HEK293T (cell line): ENCODE results near the gene SLC13A5.

Source experiments
- CTCF ChIA-PET: fragments of 350-600 bp; formaldehyde crosslinking; extraction: SDS; loops from one replicate; lab custom pipeline; 2021; ENCODE audit warnings: antibody characterized with exemption, inconsistent platforms; lab: Yijun Ruan, JAX
- POLR2A ChIA-PET: fragments of 350-600 bp; formaldehyde crosslinking; extraction: SDS; loops from one replicate; lab custom pipeline; 2020; ENCODE audit warnings: antibody characterized with exemption, inconsistent platforms; lab: Yijun Ruan, JAX
- DNase-seq: peaks from one replicate; pipeline ENCODE4 v3.0.0; 2012; ENCODE audit warnings: mixed read lengths; ENCODE audit errors: extremely low spot score
- ARNT ChIP-seq: fragments of 450-650 bp; IDR thresholded peaks from 2 replicates; pipeline ENCODE4 v1.6.1; 2017; ENCODE audit warnings: mild to moderate bottlenecking
- BHLHE40 ChIP-seq: fragments of 450-650 bp; IDR thresholded peaks from 2 replicates; pipeline ENCODE4 v1.6.1; 2016; ENCODE audit warnings: mild to moderate bottlenecking, moderate library complexity, borderline replicate concordance
- CTBP1 ChIP-seq: fragments of 450-650 bp; IDR thresholded peaks from 2 replicates; pipeline ENCODE4 v1.6.1; 2016; ENCODE audit warnings: borderline replicate concordance
- ELF4 ChIP-seq: fragments of 450-650 bp; IDR thresholded peaks from 2 replicates; pipeline ENCODE4 v1.6.1; 2017; ENCODE audit warnings: antibody characterized with exemption
- FOXA1 ChIP-seq: fragments of 450-650 bp; IDR thresholded peaks from 2 replicates; pipeline ENCODE4 v1.6.1; 2016; ENCODE audit warnings: mild to moderate bottlenecking
- FOXK2 ChIP-seq: fragments of 450-650 bp; IDR thresholded peaks from 2 replicates; pipeline ENCODE4 v1.6.1; 2016; ENCODE audit warnings: mild to moderate bottlenecking
- FOXM1 ChIP-seq: fragments of 450-650 bp; IDR thresholded peaks from 2 replicates; pipeline ENCODE4 v1.6.1; 2017; ENCODE audit warnings: mild to moderate bottlenecking, borderline replicate concordance
- HDGF ChIP-seq: fragments of 450-650 bp; IDR thresholded peaks from 2 replicates; pipeline ENCODE4 v1.6.1; 2017; ENCODE audit warnings: antibody characterized with exemption, borderline replicate concordance
- L3MBTL2 ChIP-seq: fragments of 450-650 bp; conservative IDR thresholded peaks from 2 replicates; pipeline ENCODE4 v1.6.1; 2016; ENCODE audit warnings: mild to moderate bottlenecking
- LEF1 ChIP-seq: fragments of 450-650 bp; IDR thresholded peaks from 2 replicates; pipeline ENCODE4 v1.6.1; 2017; ENCODE audit warnings: mild to moderate bottlenecking, borderline replicate concordance
- NFRKB ChIP-seq: fragments of 450-650 bp; IDR thresholded peaks from 2 replicates; pipeline ENCODE4 v1.6.1; 2016; ENCODE audit warnings: mild to moderate bottlenecking, moderate library complexity
- PKNOX1 ChIP-seq: fragments of 450-650 bp; IDR thresholded peaks from 2 replicates; pipeline ENCODE4 v1.6.1; 2016
- SP1 ChIP-seq: fragments of 450-650 bp; IDR thresholded peaks from 2 replicates; pipeline ENCODE4 v1.6.1; 2017
- SUZ12 ChIP-seq: fragments of 450-650 bp; IDR thresholded peaks from 2 replicates; pipeline ENCODE4 v1.6.1; 2016; ENCODE audit warnings: mild to moderate bottlenecking
- TARDBP ChIP-seq: fragments of 450-650 bp; IDR thresholded peaks from 2 replicates; pipeline ENCODE4 v1.6.1; 2016
- ZNF384 ChIP-seq: fragments of 450-650 bp; IDR thresholded peaks from 2 replicates; pipeline ENCODE4 v1.6.1; 2016

SLC13A5 gene

GRCh38 chr17:6670571-6670970, 42.6 kb downstream of the SLC13A5 start:
- ChIA-PET CTCF (no interaction called here), POLR2A (no interaction called here)
- no peak for DNase-seq
- TF ChIP-seq ELF4 (no peak), FOXM1 (no peak), FOXK2 (no peak), CTBP1 (no peak), SP1 (no peak), TARDBP (no peak), SUZ12 (no peak), ARNT (no peak), NFRKB (no peak), BHLHE40 (no peak), FOXA1 (no peak), L3MBTL2 (no peak)

DNA sequence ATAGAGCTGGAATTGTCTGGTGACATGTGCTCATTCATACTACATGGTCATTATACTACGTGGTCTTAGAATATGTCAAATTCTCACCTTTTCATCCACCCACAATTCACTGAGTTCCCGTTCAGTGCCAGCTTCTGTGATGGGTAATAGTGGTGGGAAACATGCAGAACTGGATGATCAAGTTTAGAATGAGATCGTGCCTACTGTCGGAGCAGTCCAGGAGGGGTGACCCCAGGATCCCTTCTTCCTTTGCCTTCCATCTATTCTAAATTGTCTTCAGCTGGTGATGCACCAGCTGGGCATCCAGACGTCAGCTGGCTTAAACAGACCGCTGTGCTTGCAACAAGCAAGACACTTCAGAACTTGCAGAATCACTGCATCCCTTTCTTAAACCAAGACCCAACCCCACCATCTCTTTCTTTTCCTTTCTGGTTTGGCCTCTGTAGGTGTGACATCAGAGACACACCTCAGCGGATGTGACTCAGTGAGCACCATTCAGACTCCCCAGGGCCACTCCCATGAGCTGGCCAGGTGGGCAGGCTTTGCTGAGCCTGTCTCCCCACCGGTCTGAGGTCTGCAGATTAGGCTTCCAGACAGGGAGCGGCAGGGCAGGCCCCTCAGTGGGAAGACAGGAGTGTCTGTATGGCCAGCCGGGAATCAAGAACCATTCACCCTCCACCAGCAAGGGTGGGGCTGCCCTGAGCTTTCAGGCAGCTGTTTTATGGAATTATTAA, 43.5 kb downstream of the SLC13A5 start:
- no peak for DNase-seq
- POLR2A ChIA-PET: no interaction called here
- TF ChIP-seq SUZ12 (no peak), NFRKB (no peak), L3MBTL2 (no peak), CTBP1 (no peak), SP1 (no peak), LEF1 (no peak), ZNF384 (no peak), FOXA1 (no peak), FOXM1 (no peak), ELF4 (no peak), BHLHE40 (no peak), TARDBP (no peak), PKNOX1 (no peak), ARNT (no peak), HDGF (no peak)
- CTCF ChIA-PET: interaction anchor here (0.8 kb wide), 1 partner anchor 371 kb away, joined by 4 read pairs; no protein-coding TSS in a partner anchor

DNA sequence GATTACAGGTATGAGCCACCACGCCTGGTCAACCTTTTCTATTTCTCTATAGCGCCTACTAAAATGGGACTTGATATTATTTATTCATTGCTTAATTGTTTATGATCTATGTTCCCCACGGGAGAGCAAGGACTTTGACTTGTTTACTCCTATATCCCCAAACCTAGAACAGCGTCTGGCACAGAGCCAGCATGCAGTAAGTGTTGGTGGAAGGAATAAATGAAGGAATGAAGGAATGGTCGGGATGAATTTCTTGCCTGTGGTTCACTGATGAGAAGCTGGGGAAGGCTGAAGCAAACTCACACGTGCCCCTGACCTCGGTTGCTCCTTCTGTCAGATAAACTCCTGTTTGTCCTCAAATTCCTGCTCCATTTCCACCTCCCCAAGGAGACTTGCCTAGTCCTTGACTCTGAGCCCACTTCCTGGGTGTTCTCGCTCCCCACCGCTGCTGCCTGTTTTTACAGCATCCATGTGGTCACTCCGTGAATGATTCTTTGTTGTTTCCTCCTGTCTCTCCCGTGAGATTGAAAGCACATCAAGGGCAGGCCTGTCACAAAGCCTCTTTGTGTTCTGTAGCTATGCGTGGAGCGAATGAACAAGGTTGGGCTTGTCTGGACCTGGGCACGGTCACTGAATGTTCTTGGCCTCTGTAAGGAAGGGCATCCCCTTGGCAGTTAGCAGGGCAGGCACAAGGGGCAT, 44.3 kb downstream of the SLC13A5 start:
- TF ChIP-seq FOXM1: no peak
- no peak for TF ChIP-seq TARDBP
- no peak for TF ChIP-seq FOXK2
- TF ChIP-seq FOXA1: no peak
- no peak for TF ChIP-seq ARNT
- no peak for TF ChIP-seq SUZ12
- TF ChIP-seq NFRKB: no peak
- no peak for TF ChIP-seq ELF4
- no peak for TF ChIP-seq CTBP1
- no peak for DNase-seq
- POLR2A ChIA-PET: no interaction called here
- CTCF ChIA-PET: no interaction called here

- TF ChIP-seq SP1: no peak
- ChIA-PET POLR2A (no interaction called here), CTCF (no interaction called here)
- DNase-seq: no peak
These were observed 45.0 kb downstream of the SLC13A5 start for GRCh38 chr17:6668219-6668618.

GRCh38 chr17:6667516-6667915, 45.7 kb downstream of the SLC13A5 start:
- CTCF ChIA-PET: interaction anchor here (1.0 to 2.0 kb wide), 2 partner anchors 176 to 511 kb away, joined by 3 to 5 read pairs; no protein-coding TSS in a partner anchor
- DNase-seq: no peak
- TF ChIP-seq FOXM1: no peak
- TF ChIP-seq LEF1: no peak
- TF ChIP-seq SP1: no peak
- TF ChIP-seq FOXA1: no peak
- no peak for TF ChIP-seq SUZ12
- no peak for TF ChIP-seq CTBP1
- no peak for TF ChIP-seq ZNF384
- TF ChIP-seq ARNT: no peak
- no peak for TF ChIP-seq HDGF
- TF ChIP-seq PKNOX1: no peak
- no peak for TF ChIP-seq TARDBP
- TF ChIP-seq BHLHE40: no peak
- POLR2A ChIA-PET: no interaction called here

DNA sequence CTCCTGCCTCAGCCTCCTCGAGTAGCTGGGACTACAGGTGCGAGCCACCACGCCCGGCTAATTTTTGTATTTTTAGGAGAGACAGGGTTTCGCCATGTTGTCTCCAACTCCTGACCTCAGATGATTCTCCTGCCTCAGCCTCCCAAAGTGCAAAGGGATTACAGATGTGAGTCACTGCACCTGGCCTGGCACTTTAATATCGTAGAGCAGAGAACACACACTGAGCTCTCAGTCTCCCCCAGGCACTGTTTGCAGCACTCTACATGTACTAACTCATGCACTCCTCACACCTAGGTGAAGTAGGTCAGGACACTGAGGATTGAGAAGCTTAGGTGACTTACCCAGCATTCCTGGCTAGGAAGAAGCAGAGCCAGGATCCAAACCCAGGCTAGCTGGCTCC, 46.6 kb downstream of the SLC13A5 start:
- DNase-seq: no peak
- CTCF ChIA-PET: interaction anchor here (0.6 to 2.0 kb wide), 5 partner anchors 173 to 512 kb away, joined by 3 to 5 read pairs (median 3); no protein-coding TSS in a partner anchor
- TF ChIP-seq PKNOX1: no peak
- no peak for TF ChIP-seq FOXK2
- TF ChIP-seq ELF4: no peak
- TF ChIP-seq FOXM1: no peak
- no peak for TF ChIP-seq SUZ12
- no peak for TF ChIP-seq ARNT
- TF ChIP-seq TARDBP: no peak
- no peak for TF ChIP-seq CTBP1
- no peak for TF ChIP-seq L3MBTL2
- TF ChIP-seq LEF1: no peak
- TF ChIP-seq BHLHE40: no peak
- TF ChIP-seq NFRKB: no peak
- no peak for TF ChIP-seq ZNF384
- no peak for TF ChIP-seq SP1
- no peak for TF ChIP-seq HDGF
- no peak for TF ChIP-seq FOXA1
- POLR2A ChIA-PET: no interaction called here
